AG09319 (cell line): ENCODE data around the gene RPL36.

Experiments used
- DNase-seq: peaks from one replicate; pipeline ENCODE4 v3.0.0-alpha.2; 2010; ENCODE audit warnings: low read depth; ENCODE audit errors: extremely low read depth
- TF ChIP-seq, protein P1 (sequence below): IDR thresholded peaks from 2 replicates; pipeline ENCODE4 v1.5.1; 2011; ENCODE audit warnings: low read depth, mild to moderate bottlenecking, inconsistent platforms, low read length, moderate library complexity

RPL36 gene

DNA sequence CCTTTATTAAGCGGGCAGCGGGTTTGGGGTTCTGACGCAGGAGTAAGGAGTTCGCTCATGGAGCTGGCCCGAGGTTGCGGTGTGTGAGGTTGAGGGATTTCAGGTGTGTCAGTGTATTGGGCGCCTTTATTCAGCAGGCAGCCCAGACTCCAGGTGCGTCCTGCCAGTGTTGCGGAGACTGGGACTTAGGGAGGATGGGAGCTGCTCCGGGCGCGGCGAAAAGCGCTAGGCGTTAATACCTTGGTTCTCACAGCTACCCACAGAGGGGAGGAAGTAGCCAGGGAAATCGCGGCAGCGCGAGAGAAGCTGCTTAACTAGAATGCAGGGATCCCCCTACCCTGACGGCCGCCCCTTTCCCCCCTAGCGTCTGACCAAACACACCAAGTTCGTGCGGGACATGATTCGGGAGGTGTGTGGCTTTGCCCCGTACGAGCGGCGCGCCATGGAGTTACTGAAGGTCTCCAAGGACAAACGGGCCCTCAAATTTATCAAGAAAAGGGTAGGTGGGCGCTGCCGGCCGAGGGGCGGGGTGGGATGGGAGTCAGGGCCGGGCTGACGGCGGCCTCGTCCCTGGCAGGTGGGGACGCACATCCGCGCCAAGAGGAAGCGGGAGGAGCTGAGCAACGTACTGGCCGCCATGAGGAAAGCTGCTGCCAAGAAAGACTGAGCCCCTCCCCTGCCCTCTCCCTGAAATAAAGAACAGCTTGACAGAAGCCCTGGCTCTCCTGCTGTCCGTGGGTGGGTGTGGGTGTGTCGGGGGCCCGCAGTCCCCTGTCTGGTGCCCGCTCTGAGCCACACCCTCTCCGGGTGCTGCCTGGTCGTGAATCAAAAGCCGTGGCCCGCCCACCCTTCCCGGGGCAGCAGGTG is 1.1 kb downstream of the RPL36 start:
- TF ChIP-seq, protein P1, sequence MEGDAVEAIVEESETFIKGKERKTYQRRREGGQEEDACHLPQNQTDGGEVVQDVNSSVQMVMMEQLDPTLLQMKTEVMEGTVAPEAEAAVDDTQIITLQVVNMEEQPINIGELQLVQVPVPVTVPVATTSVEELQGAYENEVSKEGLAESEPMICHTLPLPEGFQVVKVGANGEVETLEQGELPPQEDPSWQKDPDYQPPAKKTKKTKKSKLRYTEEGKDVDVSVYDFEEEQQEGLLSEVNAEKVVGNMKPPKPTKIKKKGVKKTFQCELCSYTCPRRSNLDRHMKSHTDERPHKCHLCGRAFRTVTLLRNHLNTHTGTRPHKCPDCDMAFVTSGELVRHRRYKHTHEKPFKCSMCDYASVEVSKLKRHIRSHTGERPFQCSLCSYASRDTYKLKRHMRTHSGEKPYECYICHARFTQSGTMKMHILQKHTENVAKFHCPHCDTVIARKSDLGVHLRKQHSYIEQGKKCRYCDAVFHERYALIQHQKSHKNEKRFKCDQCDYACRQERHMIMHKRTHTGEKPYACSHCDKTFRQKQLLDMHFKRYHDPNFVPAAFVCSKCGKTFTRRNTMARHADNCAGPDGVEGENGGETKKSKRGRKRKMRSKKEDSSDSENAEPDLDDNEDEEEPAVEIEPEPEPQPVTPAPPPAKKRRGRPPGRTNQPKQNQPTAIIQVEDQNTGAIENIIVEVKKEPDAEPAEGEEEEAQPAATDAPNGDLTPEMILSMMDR, result no peak
- peak; percentile 28 for DNase-seq

DNA sequence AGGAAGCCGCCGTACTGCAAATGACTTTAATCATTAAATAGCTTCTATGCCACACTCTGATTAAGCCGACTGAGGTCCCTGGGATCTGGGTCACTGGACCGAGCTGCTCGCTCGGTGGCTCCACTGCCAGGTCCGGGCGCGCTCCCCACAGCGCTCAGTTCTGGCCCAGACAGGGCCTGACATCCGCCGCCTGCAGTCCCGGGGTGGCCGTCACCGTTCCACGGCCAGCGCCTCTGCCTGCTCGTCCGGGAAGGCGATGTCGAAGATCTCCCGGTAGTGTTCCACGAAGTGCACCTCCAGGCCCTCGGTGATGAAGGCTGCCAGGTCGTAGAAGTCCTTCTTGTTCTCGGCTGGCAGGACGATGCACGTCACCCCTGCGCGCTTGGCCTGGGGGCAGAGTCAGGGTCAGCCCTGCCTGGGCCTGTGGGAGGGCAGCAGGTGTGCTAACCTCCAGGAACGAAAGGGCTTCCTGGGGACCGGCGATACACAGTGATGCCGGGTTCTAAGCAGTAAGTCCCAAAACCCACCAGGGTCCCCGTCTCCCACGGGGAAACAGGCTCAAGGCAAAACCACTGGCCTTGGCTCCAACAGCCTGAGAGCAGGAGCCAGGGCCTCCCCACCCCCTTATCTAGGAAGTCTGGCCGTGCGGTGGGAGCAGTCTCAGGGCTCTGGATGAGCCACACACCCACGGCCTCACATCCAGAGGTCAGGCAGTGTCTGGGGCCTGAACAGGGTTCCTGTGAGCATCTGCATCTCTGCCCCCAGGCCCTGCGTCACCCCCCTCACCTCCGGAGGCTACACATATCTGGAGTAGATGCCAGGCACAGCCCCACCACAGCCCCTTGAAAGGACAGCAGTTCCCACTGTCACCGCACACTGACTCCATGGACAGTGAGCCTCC is 2.0 kb downstream of the RPL36 start:
- DNase-seq, result no peak

DNA sequence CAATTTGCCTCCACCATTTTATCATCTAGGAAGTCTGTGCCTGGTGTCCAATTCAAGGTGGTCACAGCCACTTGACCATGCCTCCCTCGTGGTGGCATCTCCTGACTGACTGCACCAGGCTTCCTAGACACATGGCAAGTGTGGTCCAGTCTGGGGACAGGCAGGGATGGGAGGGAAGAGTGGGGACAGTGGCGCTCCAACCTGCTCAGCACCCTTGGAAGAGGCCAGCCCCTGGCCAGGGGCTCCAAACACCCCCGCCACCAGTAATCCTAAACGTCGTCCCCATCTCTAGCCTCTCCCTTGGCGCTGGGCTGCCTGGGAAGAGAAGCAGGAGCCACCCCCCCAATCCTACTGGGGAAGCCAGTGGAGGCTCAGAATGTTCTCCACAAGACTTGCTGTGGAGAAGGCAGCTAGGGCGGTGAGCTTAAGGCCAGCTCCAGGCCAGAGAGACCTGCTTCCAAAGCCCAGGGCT is 2.7 kb downstream of the RPL36 start:
- DNase-seq, result no peak
- TF ChIP-seq, protein P1, result no peak

More for the DNA sequence above, 2.0 kb downstream of the RPL36 start:
- TF ChIP-seq, protein P1, result no peak

DNA sequence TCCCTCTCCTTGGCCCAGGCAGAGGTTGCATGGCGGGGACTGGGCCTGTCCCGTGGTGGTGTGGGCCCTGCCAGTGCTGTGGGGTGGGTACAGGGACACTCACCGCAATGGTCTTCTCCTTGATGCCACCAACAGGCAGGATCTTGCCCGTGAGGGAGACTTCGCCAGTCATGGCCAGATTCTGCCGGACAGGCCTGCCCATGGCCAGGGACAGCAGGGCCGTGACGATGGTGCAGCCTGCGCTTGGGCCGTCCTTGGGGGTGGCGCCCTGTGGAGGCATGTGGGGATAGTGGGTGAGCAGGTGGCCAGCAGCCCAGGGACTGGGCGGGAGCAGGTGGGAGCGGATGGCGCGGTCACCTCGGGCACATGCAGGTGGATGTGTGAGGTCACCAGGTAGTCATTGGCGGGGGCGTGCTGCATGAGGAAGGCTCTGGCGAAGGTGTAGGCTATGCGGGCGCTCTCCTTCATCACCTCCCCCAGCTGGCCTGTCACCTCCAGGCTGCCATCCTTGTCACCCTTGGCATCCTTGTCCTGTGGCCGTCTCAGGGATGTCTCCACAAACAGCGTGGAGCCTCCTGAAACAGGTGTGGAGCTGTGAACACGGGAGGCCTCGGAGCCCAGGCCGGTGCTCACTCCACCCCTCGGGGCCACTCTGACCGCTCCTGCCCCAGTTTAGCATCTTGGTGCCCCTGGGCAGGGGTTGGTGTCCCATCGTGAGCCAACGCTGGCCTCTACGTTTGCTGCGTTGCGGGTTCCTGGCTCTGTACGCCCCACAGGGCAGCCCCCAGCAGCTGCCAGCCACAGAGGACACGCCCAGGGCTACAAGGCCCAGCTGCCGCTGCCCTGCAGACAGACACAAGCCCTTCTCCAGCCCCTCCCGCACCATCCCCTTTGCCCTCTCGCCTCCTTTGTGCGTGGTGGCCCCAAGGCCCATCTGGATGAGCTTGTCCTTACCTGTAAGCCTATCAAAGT is 3.4 kb downstream of the RPL36 start:
- no peak for DNase-seq
- TF ChIP-seq, protein P1, result no peak

DNA sequence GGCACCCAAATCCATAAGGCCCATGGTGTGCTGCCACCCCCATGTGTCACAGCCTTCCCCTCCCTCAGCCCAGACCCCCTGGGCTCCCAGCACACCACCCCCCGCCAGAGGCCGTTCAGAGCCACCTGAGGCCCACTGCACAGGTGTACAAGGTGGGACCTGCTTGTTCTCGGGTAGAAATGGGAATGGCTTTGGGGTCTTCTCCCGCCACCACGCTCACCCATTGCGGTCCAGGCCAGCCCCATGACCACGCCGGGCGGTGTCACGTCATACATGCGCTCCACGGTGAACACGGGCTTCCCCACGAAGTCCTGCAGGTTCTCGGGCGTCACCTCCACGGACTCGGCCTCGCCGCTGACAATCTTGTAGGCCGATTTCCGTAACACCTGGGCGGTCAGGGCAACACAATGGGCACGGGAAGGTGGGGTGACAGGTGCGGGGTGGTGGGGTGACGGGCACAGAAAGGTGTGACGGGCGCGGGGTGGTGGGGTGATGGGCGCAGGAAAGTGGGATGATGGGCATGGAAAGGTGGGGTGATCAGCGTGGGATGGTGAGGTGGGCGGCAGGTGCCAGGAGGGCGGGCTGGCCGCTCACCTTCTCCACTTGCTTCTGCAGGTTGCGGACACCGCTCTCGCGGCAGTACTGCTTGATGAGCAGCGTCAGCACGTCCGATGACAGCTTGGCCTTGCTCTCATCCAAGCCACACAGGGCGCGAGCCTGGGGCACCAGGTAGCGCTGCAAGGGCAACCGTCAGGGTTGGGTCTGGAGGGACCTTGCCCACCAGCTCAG is 4.3 kb downstream of the RPL36 start:
- TF ChIP-seq, protein P1, result no peak
- no peak for DNase-seq
